GM19468 (cell line): ENCODE data around the gene CDK14.
"Not testable (repeated sequence)": the region's sequence is repeated elsewhere in the genome, so short reads cannot be mapped to it uniquely, and the experiment has no call there.

Experiments used
- ATAC-seq: cut with Tn5 transposase; IDR thresholded peaks from one replicate; pipeline ENCODE4 v1.9.1; 2021; ENCODE audit warnings: mild to moderate bottlenecking, moderate library complexity, moderate number of reproducible peaks; ENCODE audit not compliant: unreplicated experiment; ENCODE audit errors: extremely low read depth

Gene CDK14

DNA sequence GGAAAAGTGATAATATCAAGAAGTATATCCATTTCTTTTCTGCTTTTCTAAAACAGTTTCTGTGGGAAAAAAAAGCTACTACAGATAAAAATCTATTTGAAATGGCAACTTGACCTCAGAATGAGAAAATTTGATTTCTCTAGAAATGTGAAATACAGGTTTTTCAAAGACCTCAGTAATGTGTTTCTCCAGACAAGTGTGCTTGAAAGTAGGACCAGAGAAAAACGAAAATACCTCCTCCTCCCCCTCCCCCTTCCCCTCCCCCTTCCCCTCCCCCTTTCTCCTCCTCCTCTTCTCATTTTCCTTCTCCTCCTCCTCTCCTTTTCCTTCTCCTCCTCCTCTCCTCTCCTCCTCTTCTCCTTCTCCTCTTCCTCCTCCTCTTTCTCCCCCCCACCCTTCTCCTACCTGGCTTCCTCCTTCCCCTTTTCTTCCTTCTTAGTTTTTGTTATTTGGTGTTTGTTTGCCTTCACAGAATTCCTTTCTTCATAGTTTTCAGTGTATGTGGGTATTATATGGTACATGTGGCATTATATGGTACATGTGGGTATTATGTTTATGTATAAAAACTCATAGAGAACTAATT is 179.4 kb downstream of the CDK14 start:
- no peak for ATAC-seq

DNA sequence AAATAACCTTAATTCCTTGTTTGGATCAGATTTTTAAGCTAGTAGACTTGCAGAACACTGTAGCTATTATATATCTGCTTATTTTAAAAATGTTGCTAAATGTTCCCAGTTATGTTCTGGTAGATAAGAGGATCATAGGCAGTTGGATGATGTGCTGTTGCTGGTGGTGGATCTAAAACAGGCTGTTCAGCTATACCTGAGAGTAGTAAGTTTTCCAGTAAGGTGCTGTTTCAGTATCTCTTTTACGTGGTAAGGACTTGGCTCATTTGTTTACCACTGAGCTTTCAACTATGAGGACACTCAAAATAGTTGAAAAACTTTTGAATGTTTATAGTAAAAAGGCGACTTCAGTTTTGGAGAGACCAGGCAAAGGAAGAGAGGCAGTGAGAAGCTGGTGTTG is 180.9 kb downstream of the CDK14 start:
- ATAC-seq: peak; percentile 68

DNA sequence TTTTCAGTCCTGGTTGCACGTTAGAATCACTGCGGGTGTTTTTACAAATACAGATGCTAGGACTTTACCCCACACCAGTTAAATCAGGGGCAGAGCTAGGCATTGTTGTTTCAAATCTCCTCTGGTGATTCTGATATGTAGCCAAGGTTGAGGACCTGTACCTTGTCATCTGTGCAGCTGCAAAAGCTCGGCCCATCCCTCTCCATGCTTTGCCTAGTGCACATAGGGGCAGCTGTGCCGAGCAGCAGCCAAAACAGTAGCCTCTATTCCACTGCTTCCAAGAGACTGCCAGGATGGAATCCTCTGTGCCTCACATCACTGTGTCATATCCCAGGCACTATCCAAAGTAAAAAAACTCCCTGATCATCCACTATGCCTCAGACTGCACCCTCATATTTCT is 181.3 kb downstream of the CDK14 start:
- ATAC-seq: no peak

DNA sequence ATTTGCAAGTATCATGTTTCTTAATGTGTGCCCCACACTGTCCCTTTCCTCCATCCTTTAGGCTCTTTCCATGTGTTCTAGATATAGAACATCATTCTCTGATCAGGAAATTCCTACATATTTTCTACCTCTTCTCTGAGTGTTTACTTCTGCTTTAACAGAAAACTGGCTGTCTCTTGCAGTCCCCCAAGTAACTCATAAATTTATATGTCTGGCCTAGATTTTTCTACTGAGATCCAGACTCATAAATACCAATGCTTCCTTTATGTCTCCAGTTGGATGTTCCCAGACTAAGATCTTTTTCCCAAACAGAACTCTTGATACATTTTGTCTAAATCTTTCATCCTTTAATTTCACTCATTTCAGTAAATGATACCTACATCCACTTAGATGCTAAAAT is 181.8 kb downstream of the CDK14 start:
- ATAC-seq: no peak

DNA sequence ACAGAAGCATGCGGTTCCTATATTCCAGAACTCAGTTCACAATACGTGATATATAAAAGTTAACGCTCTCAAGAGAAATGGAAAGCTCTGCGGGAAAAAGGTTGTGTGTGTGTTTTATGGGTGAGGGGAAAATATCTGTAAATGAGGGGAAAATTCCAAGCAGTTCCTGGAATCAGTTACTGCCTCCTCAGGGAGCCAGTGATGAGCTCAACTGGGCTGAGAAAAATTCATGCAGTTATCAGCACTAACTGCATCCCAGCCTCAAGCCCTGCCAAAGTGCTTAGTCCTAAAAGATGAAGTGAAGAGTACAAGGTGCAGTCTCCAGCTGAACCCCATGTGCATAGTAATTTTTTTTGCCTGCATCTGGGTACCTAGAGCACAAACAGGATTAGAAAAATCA is 191.9 kb downstream of the CDK14 start:
- ATAC-seq: no peak

DNA sequence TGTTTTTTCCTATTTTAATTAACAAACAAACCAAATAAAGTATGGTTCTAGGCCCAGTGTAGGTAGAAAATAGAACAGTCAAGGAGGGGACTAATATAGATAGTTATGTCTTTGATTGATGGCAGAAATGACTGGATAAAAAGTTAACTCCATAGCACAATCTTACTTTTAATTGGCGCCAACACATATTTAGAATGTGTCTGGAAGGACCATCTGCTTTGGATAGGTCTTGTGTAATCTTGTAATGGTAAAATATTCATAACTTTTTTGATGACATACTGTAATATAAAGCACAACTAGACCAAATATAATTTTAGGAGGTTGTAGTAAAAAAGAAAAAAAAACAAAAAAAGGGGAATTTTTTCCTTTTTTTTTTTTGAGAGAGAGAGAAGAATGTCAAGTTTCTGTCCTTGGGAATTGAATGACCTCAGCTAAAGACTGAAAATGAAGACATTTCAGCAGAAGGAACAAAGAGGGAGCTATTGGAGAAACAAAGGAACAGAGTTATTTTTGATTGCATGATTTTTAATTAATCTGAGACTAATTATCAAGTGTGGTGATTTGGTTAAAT is 193.7 kb downstream of the CDK14 start:
- ATAC-seq: no peak

DNA sequence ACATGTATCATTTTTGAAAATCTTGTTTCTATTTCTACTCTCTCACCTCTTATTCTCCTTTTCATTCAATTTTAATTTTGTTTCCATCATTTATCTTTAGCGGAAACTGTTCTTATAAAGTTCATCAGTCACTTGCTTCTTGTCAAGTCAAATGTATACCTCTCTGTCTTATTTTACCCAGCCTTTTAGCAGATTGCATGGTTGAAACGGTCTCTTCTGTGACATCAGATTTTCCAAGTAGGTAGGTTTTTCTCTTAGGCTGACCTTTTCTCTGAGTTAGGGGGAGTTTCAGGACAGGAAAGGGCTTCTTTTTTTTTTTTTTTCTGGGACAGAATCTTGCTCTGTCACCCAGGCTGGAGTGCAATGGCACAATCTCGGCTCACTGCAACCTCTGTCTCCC is 195.5 kb downstream of the CDK14 start:
- ATAC-seq: no peak

DNA sequence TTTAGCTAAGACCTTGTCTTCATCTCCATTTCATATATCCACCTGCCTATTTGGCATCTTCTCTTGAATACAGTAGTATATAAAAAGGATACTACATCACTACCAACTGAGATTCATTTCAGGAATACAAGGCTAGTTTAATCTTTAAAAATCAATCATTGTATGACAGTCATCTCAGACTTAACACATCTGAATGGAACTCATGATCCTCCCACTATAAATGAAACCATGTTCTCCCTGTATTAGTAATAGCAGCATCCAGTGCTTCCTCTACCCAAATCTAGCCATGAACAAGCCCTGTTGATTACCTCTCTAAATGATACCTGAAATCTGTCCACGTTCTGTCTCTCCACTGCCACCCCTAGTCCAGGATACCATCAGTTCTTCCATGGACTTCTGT is 196.2 kb downstream of the CDK14 start:
- ATAC-seq: no peak

DNA sequence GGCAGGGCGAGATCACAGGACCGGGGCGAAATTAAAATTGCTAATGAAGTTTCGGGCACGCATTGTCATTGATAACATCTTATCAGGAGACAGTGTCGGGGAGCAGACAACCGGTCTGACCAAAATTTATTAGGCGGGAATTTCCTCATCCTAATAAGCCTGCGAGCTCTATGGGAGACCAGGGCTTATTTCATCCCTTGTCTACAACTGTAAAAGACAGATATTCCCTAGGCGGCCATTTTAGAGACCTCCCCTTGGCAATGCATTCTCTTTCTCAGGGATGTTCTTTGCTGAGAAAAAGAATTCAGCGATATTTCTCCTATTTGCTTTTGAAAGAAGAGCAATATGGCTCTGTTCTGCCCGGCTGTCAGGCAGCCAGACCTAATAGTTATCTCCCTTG is 198.1 kb downstream of the CDK14 start:
- not testable (repeated sequence) for ATAC-seq

DNA sequence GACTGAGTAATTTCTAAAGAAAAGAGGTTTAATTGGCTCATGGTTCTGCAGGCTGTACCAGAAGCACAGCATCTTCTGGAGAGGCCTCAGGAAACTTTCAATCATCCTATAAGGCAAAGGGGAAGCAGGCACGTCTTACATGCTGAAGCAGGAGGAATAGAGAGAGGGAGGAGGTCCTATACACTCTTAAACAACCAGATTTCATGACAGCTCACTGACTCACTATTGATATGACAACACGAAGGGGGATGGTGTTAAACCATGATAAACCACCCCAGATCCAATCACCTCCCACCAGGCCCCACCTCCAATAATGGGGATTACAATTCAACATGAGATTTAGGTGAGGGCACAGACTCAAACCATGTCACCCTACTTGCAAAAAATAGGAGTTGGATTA is 201.5 kb downstream of the CDK14 start:
- ATAC-seq: no peak

DNA sequence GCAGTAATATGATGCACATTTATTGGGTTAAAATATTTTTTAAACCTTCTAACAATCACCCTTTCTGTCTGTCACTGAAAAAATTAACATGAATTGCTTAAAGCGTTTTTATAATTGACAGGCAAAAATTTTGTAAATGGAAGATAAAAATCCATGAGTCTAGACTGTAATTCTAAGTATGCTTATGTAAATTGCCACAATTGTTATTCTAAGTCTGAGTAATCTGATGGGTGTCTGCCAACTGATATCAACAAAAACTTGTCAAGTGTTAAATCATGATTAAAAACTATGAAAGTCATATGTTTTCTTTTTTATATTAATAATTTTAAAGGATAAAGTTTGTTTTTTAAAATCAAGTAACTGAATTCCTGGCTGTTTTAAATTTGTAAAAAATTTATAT is 208.2 kb downstream of the CDK14 start:
- ATAC-seq: no peak

DNA sequence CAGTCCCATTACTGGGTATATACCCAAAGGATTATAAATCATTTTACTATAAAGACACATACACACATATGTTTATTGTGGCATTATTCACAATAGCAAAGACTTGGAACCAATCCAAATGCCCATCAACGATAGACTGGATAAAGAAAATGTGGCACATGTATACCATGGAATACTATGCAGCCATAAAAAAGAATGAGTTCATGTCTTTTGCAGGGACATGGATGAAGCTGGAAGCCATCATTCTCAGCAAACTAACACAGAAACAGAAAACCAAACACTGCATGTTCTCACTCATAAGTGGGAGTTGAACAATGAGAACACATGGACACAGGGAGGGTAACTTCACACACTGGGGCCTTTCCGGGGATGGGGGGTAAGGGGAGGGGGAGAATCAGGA is 219.4 kb downstream of the CDK14 start:
- ATAC-seq: not testable (repeated sequence)

DNA sequence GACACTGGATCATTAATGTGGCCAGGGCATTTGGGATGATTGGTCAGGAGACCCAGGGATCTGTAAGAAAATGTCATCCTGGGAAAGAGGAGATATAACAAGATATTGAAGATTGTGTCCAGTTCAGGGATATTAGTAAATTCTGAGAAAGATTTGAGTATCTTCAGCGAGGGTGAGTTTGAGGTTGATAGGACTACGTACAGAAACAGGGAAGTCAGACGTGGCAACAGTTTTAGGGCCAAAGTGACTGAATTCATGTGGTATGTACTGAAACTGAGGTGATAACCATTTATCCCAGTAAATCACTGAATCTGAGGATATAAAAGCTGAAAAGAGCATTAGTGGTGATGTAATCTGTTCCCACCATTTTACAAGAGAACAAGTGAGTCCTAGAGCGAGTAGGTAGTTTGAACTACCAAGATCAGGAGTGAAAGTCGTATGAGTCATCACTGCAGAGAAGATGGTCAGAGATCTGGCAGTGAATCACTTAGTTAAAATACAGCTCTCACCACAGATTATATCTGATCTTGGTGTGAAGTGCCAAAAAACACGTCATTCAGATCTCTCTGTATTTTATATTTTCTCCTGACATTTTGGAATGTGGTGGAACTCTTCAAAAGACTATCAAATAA is 220.5 kb downstream of the CDK14 start:
- peak; percentile 99 for ATAC-seq

DNA sequence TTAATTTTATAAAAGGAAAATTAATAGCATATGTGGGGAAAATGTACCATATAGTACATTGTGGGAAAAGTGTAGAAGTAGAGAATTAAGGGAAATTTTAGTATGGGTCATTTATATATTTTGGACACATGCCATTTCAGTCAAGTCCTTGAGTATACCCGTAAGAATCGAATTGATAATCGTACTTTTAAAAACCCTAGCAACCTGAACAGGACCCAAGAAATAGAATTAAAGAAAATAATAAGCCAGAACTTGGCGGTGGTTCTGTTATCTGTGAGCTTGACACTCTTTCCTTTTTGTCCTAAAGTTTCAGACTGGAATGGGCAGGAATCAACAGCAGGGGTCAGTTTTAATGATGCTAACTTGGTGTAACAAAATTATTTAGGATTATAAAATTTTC is 221.0 kb downstream of the CDK14 start:
- no peak for ATAC-seq

DNA sequence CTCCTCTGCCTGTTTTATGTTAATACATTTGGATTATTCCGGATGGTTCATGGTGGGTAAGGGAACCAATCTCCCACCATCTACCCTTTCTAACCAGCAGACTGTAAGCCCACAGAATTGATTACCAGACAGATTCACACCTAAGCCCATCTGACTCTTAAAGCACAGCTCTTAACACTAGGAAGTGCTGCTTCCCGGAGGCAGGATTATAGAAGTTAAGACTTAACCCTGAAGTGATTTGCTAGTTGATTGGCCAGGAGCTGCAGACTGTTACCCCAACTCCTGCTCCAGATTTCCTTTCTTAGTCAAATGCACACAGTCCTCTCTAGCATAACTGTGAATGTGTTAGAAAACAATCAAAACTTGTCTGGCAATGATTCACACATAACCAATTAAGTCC is 221.7 kb downstream of the CDK14 start:
- ATAC-seq: no peak

DNA sequence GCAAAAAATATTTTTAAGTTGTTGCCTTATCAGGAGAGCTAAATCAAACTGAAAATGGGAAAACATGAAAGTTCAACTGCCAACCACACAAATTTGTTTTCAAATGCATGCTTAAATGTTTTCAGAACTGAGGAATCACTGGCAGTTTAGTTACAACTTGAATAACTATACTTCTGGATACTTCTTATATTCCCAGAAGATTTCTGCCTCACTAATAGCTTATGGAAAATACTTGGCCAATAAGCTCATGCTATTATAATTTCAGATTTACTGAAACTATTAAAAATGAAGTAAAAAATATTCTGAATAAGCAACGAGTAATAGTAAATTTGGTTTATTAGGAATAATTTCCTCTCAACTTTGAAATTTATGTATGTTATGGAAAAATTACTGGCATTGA is 222.2 kb downstream of the CDK14 start:
- no peak for ATAC-seq

DNA sequence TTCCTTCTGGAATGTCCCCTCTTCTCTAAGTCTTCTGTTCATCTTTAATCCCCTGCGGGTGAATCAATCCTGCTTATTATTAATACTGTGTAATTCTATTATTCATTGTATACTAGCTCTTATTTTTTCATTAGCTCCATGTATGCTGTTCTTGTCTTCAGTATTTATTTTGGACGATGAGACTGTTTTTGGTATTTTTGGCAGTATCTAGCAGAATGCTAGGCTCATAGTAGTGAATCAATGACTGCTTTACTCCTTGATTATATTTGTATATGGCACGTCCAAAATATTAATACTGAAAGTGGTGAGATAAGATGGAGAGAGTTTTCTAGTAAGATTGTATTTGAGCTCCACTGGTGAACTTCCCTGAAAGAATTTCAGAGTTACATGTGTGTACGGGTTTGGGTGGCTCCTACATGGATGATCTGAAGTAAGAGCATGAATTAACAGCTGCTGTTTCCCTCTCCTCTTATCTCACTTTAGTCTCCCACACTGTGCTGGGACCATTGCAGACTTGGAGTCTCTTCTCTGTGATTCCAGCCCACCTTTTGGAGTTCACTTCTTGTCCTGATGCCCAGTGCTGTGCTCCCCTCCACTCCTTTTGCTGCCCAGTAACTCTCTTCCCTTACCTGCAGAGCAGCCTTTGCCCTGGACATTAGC is 226.0 kb downstream of the CDK14 start:
- no peak for ATAC-seq

DNA sequence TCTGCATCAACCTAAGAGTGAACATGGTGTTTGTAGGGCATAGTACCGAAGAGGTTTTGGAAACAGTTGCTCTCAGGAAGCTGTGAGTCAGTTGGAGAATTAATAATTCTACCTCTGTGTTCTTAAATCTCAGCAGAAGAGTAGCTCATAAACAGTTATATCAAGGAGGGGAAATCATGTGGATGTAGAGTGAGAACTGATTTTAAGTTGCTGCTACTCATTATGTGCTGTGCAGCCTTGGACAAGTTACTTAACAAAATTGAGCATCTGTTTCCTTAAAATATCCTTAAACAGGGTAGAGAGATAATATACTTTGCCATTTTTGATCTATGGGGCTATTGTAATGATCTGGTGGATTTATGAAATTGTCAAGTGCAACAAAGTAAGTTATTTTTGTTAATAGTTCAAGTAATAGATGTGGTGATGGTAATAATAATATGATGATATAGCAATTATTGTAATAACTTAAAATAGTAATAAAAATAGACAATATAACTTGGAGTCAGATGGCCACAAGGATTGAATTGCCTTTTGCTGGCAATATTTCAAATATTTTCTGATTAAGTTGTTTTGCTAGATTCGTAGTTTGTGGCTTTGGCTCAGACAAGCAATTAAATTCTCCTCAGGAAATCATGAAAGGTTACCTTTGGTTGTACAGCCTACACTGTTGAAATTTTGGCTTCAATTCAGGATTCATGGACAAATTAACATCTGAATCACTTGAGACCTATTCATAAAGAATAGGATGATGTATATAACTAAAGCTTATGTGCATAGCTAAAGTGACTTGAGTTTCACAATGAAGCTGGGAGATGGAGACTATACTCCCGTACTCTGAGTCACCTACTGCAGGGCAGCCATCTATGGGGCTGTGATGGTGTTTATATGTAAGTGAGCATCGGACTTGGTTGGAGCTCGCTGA is 228.5 kb downstream of the CDK14 start:
- ATAC-seq: no peak

DNA sequence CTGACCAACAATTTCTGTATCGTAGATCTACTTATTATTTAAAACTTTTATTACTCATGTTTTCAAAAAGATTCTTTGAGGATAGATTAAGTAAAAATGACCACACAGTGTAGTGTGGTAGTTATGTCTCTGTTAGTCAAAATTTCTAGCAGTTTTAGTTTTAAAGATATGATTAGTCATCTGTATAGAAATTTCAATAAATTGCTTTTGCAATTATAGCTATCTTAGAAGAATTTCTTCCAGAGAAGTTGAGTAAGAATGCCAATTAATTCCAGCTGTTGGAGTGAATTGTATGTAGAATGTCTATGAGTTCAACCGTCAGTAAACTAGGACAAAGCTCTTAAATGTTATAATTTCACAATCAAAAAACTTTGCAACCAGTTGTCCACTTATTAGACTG is 229.7 kb downstream of the CDK14 start:
- no peak for ATAC-seq

DNA sequence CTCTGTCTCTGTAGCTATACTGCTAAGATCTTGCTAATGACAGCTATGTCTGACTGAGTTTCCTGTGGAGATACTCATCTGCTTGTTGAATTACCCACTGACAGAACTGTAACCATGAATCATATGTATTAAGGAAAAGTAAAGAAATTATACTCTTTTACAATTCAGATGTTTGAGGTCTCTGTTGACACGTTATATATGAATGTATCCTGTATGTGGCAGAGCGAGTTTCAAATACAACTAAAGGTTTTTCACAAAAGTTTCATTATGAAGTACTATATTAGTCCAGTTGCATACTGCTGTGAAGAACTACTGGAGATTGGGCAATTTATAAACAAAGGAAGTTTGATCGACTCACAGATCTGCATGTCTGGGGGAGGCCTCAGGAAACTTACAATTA is 232.5 kb downstream of the CDK14 start:
- ATAC-seq: no peak

DNA sequence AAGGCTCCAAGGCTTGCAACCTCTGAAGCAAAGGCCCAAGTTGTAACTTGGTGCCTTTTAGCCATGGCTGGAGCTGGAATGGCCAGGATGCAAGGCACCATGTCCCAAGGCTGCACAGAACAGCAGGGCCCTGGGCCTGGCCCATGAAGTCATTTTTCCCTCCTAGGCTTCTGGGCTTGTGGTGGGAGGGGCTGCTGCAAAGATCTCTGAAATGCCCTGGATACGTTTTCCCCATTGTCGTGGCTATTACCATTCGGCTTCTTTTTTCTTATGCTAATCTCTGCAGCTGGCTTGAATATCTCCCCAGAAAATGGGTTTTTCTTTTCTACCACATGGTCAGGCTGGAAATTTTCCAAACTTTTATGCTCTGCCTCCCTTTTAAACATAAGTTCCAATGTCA is 234.2 kb downstream of the CDK14 start:
- ATAC-seq: no peak
